ENCODE measurements around the gene MYO19. TPM values are rescaled to one million over a fixed set of nuclear protein-coding genes. Genes with fewer than 3 reads are reported as not detected.

MYO19 gene, protein sequence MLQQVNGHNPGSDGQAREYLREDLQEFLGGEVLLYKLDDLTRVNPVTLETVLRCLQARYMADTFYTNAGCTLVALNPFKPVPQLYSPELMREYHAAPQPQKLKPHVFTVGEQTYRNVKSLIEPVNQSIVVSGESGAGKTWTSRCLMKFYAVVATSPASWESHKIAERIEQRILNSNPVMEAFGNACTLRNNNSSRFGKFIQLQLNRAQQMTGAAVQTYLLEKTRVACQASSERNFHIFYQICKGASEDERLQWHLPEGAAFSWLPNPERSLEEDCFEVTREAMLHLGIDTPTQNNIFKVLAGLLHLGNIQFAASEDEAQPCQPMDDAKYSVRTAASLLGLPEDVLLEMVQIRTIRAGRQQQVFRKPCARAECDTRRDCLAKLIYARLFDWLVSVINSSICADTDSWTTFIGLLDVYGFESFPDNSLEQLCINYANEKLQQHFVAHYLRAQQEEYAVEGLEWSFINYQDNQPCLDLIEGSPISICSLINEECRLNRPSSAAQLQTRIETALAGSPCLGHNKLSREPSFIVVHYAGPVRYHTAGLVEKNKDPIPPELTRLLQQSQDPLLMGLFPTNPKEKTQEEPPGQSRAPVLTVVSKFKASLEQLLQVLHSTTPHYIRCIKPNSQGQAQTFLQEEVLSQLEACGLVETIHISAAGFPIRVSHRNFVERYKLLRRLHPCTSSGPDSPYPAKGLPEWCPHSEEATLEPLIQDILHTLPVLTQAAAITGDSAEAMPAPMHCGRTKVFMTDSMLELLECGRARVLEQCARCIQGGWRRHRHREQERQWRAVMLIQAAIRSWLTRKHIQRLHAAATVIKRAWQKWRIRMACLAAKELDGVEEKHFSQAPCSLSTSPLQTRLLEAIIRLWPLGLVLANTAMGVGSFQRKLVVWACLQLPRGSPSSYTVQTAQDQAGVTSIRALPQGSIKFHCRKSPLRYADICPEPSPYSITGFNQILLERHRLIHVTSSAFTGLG
- total RNA-seq = 74.3 TPM

DNA sequence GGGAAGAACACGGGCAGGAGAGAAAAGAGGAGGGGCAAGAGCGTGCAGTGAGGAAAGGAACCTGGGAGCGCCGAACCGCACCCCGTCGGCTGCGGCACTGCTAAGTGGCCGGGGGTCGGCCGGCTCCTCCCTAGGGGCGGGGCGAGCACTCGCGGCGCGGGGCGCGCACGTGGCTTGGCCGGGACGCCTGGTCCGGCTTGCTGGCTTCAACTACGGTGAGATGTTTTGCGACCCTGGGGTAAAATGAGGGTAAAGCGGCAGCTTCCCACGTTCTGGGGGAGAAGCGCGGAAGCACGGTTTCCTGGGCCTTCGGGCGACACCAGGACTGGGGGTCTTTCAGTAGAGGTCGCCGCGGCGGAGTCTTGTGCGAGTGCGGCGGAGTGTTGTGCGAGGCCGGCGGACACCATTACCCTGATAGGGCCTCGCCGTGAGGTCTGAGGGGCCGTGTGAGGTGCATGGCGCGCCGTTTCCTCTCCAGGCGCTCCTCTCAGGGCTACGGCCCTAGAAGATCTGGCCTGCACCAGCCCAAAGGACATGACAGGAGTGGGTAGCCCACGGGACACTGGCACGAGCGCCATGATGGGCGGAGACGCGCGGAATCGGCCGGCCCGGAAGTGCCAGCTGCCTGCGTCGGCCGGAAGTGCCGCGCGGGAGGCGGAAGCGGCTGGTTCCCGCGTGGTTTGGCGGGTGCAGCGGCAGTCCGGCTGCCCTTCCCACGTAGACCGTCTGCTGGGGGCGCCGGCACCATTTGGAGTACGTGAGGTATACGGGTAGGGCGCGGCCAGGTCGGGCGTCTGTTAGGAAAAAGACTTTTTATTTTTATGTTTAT, at the start of gene MYO19, which contains the start of gene PIGW:
TSS of gene MYO19 (minus strand) at position 29 of the 829 bp plus-strand sequence. CDS start 2,330 bp downstream, outside the sequence.
TSS of gene PIGW (plus strand) at position 148 of the 829 bp plus-strand sequence. CDS start 2,115 bp downstream, outside the sequence.
- peak; percentile 65 to 92 (median 88) for DNase-seq (ENCODE audit: low read depth in 2 of 3, low spot score in 2 of 3)

DNA sequence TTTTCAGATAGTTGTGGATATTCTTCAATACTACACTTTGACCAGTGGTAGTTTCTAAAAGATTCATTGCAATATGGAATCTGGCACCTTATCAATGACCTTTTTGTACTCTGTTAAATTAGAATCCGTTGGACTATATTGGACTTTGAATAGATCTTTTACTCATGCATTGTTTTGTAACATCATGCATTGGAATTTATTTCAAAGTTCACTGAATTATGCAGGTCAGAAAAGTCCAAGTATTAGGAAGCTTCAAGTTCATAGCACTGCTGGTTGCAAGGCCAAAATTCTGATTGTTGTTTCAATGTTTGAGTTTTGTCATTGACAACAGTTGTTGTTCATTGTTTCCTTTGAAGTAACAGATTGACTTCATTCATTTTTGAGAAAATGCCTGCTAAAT, 49.1 kb upstream of the MYO19 start:
- DNase-seq (ENCODE audit: low read depth in 2 of 3, low spot score in 2 of 3) = no peak

DNA sequence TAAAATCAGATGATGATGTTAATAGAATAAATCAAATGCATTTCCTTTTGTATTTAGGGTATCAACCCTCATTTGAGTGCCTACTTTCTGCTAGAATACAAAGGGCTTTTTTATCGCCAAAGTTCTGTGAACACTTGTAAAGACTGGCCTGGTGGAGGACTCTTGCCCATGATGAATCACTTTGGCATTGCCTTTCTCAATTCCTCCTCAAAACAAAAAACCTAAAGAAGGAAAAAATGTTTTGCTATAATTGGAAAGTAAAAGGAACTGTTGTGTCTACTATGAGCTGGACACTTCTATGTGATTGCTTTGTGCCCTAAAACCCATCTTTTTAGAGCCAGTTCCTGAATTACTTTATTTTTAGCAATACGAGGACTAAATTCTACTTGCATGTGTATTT, 44.0 kb upstream of the MYO19 start:
- no peak for DNase-seq (ENCODE audit: low read depth in 2 of 3, low spot score in 2 of 3)

DNA sequence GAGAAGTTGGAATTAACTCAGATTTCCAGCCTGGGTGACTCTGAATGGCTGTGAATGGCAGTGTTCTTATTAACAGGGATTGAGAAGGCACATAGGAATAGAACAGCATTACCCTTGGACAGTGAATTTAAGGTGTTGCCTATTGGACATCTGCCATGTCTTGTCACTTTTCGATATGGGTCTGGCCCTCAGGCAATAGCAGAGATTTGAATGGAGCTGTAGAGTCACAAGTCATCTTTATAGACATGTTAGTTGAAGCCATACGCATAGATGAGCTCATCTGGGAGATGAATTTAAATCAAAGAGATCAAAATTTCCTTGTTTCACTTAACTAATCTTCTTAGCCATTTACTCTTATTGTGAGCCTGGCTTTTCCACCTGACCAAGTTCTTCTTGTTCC, 42.1 kb upstream of the MYO19 start:
- no peak for DNase-seq (ENCODE audit: low read depth in 2 of 3, low spot score in 2 of 3)

DNA sequence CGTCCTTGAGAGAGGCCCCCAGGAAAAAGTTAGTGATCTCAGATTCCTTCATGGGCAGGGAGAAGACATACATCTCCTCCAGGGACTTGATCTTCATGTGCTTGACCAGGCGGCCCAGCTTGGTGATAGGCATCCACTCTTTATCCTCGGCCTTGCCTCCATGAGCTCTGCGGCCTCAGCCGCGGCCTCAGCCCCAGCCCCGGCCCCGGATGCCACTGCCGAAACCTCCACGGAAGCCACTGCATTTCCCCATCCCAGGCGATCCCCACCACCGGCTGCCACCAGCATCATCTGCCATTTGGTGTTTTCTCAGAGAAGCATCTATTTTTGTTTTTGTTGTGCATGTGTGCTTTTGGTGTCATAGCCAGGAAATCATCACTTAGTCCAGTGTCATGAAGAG, 40.4 kb upstream of the MYO19 start:
- DNase-seq (ENCODE audit: low read depth in 2 of 3, low spot score in 2 of 3) = no peak

DNA sequence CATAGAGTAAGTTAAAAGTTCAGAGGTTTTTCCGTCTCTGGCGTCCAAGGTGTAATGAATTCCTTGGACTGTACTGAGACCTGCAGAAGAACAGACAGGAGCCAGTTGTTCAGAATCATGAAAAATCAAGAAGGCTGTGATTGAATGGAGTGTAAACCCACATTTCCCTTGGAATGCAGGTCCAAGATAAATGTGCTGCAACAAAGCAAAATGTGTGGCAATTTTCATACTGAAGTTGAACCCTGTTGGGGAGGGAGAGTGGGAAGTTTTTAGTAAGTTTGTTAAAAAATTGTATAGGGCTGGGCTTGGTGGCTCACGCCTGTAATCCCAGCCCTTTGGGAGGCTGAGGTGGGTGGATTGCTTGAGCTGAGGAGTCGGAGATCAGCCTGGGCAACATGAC, 31.4 kb upstream of the MYO19 start:
- no peak for DNase-seq (ENCODE audit: low read depth in 2 of 3, low spot score in 2 of 3)

DNA sequence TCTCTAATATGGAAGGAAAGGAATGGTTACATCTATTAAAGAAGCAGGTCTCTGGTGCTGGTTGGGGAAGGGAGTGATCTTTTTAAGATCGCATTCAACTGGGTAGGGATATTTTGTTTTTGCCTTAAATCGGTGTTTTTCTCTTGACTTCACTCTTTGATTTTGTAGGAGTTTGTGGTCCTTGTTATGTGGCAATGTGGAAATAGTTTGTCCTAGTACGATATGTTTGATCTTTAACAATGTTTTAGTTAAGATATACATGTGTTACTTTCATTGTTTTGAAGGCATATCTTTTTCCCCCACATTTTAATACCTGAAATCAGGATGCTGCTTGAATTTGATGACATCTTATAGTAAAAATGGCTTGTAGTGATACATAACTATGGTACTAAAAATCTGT, 18.8 kb upstream of the MYO19 start:
- no peak for DNase-seq (ENCODE audit: low read depth in 2 of 3, low spot score in 2 of 3)

DNA sequence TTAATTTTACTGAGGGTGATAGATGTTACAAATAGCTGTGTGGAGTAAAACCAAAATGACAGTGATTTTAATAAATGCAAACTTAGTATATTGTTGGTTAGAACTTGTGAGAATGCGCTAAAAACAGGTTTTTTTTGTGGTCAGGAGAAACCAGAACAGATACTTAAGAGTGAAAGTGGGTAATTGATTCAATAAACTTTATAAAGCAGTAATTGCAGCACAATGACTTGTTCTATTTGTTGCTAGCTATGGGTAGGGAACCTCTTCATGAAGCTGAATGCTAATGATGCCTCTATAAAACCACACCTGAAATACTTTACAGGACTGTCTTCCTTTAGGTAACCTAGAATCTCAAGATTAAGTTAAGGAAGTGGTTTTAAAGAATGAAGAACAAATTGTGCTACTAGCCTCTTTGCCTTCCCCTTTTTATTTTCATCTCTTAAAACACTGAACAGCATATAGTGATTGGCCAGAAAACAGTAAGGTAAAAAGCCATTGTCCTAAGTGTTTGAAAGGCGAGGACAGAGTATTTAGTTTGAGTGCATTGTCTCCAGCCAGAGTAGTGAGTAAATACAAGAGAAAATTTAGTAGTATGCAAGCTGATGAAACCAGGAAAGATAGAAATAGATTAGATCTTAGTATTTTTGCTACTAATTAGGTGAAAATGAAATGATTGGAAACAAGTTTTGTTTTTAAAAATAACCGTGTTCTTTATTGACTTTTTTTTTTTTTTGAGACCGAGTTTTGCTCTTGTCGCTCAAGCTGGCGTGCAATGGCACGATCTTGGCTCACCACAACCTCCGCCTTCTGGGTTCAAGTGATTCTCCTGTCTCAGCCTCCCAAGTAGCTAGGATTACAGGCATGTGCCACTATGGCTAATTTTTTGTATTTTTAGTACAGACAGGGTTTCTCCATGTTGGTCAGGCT, 16.1 kb upstream of the MYO19 start:
- peak in 1 of 3 donors; percentile 47 for DNase-seq (ENCODE audit: low read depth in 2 of 3, low spot score in 2 of 3)

DNA sequence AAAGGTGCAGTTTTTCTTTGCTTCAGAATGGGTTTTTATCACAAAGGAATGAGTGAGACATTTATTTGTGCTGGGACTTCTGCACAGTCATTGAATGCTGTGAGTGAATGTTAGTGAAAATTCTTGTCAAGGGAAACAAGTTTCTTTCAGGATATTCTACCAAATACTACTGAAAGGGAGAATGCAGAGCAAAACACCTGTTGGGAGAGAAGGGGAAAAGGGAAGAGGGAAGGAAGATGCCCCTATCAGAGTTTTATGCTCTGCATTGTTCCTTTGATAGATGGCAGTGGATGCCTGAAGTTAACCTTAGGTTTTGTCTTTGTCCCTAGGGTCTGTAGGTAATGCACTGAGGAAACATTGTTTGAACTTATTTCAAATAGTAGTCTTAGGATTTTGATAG, 13.1 kb upstream of the MYO19 start:
- DNase-seq (ENCODE audit: low read depth in 2 of 3, low spot score in 2 of 3) = no peak

DNA sequence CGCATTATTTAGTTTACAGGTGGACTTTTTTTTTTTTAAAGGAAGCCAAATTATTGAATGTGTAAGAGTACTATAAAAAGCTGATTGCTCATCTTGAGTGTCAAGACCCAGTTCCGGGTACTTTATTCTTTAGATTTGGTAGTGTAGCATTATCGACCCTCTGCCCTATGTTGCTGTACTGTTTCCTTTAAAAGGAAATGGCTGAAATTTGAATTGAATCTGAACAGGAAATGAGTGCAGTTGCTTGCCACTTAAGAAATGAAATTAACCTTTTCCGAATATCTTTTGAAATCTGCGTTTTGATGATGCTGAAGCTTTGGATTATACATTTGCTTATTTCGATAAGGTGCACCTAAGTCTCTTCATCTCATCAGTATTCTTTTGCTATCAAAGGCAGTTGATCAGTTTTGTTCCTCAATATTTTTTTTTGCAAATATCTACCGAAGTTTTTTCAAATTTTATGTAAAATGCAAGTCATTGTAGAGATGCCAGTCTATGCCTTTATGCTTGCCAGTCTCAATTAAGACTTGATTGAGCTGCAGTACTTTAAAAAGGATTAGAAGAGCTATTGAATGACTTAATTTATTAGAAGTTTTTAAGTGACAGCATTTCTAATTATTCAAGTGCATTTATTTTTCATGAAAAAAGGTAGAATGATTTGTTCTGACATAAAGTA, 11.9 kb upstream of the MYO19 start:
- peak in 1 of 3 donors; percentile 7 for DNase-seq (ENCODE audit: low read depth in 2 of 3, low spot score in 2 of 3)

DNA sequence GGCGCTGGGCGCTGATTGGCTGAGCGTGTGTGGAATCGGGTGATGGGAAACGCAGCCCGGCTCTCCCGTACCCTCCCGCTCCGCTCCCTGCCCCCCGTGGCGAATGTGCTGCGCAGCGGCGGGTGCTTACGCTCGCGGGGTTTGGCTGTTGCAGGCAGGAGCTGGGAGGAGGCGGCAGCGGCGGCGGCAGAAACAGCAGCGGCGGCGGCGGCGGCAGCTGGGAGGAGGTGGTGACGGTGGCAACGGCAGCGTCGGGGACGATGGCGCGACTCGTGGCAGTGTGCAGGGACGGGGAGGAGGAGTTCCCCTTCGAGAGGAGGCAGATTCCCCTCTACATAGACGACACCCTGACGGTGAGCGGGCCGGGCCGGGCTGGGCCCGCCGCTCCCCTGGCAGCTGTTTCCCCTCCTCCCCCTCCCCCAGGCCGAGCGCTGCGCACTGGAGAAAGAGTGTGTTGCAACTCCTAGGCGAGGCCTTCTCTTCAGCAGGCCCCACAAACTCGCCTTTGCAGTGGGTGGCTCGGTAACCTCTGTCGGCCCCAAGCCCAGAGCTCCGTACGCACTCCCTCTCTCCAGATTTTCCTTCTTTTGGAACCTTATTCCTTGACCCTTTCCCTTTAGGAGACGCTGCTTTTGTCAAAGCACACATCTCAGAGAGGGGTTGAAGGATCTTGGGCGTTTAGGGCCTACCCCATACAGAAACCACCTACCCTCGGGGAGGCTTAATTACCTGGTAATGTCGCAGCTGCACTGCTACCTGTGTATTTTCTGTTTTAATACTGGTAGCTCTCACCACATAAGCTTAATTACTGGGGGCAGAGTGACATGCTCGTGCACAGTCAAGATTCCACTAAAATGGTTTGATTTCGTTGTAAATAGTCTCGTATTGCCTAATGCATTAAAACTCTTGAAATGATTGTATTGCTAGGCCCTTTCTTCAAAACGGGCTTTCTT, 11.1 kb upstream of the MYO19 start:
- peak; percentile 86 to 98 (median 98) for DNase-seq (ENCODE audit: low read depth in 2 of 3, low spot score in 2 of 3)

DNA sequence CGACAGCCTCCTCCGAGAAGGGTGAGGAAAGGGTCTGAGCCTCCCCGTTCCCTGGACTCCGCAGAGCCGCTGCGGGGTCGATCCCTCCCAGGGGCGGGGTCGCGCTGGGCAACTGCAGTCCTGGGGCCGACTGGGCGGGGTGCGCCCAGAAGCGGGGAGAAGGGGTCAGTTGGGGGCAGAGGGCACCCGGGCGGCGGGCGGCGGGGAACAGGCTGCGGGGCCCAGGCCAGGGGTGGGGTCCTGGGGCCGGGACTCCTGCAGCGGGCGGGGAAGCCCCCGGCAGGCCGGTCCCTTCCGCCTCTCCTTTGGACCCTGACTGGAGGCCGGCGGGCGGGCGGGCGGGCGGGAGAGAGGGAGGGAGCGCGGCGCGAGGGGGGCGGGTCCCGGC, 10.4 kb upstream of the MYO19 start:
- no peak for DNase-seq (ENCODE audit: low read depth in 2 of 3, low spot score in 2 of 3)

DNA sequence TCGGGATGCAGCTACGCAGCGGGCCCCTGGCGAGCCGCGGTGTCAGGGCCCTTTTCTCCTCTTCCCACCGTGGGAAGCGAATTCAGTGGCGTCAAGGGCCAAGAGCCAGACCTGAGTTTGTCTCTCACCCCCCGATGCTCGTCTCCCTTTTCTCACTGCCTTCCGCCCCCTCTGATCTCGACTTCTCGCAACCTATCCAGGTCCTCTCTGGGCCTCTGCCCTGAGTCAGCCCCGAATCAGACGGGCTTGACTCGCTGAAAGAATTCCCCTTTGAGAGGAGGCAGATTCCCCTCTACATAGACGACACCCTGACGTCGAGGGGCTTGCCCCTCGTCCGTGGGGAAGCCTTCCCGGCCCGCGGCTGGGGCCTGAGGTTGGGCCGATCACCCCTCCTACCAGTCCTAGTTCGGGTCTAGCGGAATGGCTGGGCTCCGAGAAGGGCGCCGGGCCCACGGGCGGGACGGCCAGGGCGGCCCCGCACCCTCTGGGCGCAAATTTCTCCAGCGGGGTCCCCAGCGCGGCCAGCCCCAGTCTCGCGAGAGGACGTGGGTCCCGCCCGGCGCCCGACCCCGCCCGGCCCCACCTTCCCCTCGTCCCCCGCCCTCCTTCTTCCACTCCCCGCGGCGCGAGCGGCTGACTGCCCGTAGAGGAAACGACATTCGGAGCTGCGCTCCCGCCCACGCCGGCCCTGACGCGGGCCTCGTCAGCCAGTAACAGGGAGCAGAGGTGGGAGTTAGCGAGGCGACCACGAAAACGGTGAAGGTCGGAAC, 9.8 kb upstream of the MYO19 start, which contains the start of gene GGNBP2:
TSS of gene GGNBP2 (plus strand) at position 613 of the 770 bp plus-strand sequence. CDS start 806 bp downstream, outside the sequence.
- DNase-seq (ENCODE audit: low read depth in 2 of 3, low spot score in 2 of 3) = peak; percentile 81 to 96 (median 94)

DNA sequence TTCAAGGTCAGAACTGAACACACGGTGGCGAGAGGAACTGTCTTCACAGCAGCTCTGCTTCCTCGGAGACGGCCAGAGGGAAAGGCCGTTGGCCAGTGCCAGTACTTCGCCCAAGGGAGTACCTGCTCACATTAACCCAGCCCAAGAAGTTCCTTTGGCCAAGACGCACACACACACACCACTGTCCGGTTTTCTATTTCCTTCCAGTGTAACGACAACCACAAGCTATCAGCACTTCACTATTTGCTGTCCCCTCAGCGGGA, 9.3 kb upstream of the MYO19 start:
- peak; percentile 16 to 51 (median 28) for DNase-seq (ENCODE audit: low read depth in 2 of 3, low spot score in 2 of 3)

DNA sequence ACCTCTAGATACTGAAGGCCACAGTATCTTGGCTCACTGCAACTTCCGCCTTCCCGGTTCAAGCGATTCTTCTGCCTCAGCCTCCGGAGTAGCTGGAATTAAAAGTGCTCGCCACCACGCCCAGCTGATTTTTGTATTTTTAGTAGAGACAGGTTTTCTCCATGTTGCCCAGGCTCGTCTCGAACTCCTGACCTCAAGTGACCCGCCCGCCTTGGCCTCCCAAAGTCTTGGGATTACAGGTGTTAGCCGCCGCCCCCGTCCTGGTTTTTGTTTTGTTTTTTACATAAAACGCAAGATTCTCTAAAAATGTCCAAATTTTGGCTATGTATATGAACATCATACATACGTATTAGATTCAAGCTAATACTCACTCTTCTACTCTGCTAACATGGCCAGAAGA, 8.1 kb upstream of the MYO19 start:
- no peak for DNase-seq (ENCODE audit: low read depth in 2 of 3, low spot score in 2 of 3)

DNA sequence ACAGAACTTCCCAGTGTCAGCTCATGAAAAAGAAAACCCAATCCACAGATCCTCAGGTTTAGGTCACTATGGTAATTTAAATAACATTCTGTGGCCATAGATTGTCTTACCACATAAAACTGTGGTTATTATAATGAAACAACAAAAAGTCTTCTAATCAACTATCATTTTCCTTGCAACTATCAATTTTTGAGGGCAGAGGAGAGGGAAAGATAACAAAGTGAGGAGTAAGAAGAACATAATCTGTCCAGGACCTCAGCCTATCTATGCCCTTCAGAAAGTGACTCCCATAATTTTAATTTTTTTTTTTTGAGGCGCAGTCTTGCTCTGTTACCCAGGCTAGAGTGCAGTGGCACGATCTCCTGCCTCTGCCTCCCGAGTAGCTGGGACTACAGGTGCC, 6.0 kb upstream of the MYO19 start:
- no peak for DNase-seq (ENCODE audit: low read depth in 2 of 3, low spot score in 2 of 3)

DNA sequence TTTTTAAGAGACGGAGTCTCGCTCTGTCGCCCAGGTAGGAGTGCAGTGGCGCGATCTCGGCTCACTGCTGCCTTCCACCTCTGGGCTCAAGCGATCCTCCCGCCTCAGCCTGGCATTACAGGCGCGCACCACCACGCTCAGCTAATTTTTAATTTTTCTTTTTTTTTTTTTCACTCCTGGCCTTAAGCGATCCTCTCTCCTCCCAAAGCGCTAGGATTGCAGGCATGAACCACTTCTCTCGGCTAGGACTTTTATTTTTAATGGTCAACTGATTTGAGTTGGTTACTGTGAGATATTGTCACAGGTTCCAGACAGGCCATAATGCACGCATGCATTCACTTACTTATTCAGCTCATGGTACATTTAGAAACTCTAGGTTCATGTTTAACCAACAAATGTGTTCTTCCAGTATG, 1.0 kb upstream of the MYO19 start:
- no peak for DNase-seq (ENCODE audit: low read depth in 2 of 3, low spot score in 2 of 3)

Measured in hematopoietic multipotent progenitor cell (in vitro differentiated cells).